Measurements from ENCODE around the gene HIP1R.
A peak's percentile ranks its signal among the peaks of the same experiment; 100 is the strongest.

The HIP1R gene

DNA sequence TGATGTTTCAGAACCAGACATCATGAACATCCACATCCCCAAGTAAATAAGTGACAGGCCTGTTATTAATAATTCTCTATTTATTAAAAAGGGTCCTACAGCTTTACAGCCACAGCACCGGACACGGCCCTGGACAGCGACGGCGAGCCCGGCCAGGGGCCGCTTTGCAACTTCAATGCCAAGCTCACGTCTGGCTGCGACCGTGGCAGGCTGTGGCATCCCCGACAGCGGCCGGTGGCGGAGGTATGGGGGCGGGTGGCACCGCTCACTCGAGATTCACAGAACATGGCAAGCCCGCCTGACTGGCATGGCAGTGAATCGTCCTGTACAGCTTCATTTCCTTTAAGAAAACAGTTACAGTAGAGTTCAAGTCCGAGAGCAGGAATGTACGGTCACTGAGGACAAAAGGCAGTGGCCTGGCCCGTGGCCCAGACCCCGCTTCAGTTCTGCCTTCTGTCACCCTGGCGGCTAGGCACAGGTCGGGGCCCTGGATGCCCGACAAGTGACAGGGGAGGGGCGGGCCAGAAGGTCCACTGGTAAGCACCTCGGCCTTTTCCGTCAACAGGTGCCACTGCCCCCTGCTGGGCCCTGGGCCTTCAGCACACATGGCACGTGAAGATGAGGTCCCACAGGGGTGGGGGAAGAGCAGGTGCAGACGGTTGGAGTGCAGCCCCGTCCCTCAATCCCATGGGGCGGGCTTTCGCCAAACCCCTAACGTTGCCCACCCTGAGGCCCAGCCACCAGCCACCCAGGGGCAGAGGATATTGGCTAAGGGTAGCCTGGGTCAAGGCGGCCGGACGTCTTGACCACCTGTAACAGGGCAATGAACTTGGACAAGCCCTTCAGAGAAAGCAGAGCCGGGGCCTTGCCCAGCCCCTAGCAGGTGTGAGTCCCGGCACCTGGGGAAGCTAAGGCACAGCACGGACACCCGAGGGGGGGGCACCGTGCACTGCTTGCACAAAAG is 30.3 kb downstream of the HIP1R start:
- TF ChIP-seq CTCF (IDR thresholded peaks at IDR 0.05; ENCODE audit: control insufficient read depth, insufficient read depth, low read depth, low read length, missing control alignments), result peak; percentile 34
- no peak for DNase-seq (ENCODE audit: low read depth)
- no peak overlapping the region for H3K4me3 ChIP-seq (ENCODE audit: control insufficient read depth, low read depth, low read length)

DNA sequence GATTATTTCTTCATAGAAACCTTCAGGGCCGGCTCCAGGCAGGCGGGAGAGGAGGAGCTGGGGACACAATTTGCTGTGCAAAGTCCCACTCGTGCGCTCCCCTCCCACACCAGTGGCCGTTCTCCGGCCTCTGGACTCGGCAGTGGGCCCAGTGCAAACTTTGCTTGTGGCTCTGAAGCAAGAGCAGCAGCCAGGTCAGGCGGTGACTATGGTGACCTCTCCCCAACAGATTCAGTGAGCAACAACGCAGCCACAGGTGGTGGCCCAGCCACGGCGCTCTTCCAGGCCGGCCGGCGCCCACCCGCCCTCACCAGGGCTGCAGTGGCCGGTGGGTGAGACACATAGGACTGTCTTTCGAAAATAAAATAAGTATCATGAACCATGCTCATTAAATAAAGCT is 31.1 kb downstream of the HIP1R start:
- H3K4me3 ChIP-seq (ENCODE audit: control insufficient read depth, low read depth, low read length), result no peak overlapping the region
- TF ChIP-seq CTCF (IDR thresholded peaks at IDR 0.05; ENCODE audit: control insufficient read depth, insufficient read depth, low read depth, low read length, missing control alignments), result no peak
- DNase-seq (ENCODE audit: low read depth), result no peak

GRCh38 chr12:122866950-122867607 is 31.8 kb downstream of the HIP1R start:
- H3K4me3 ChIP-seq (ENCODE audit: control insufficient read depth, low read depth, low read length), result no peak overlapping the region
- TF ChIP-seq CTCF (IDR thresholded peaks at IDR 0.05; ENCODE audit: control insufficient read depth, insufficient read depth, low read depth, low read length, missing control alignments), result no peak
- DNase-seq (ENCODE audit: low read depth), result no peak

- no peak for DNase-seq (ENCODE audit: low read depth)
- TF ChIP-seq CTCF (IDR thresholded peaks at IDR 0.05; ENCODE audit: control insufficient read depth, insufficient read depth, low read depth, low read length, missing control alignments), result no peak
- H3K4me3 ChIP-seq (ENCODE audit: control insufficient read depth, low read depth, low read length), result no peak overlapping the region
Observed at GRCh38 chr12:122867691-122868461, 32.6 kb downstream of the HIP1R start.

GRCh38 chr12:122868471-122869177 is 33.4 kb downstream of the HIP1R start:
- no peak overlapping the region for H3K4me3 ChIP-seq (ENCODE audit: control insufficient read depth, low read depth, low read length)
- no peak for DNase-seq (ENCODE audit: low read depth)
- no peak for TF ChIP-seq CTCF (IDR thresholded peaks at IDR 0.05; ENCODE audit: control insufficient read depth, insufficient read depth, low read depth, low read length, missing control alignments)

All from AG09309 (cell line).